Dermis blood vessel endothelial cell (primary cell): ENCODE measurements around the gene SSH3. TPM values are rescaled to one million over a fixed set of nuclear protein-coding genes. Genes with fewer than 3 reads are reported as not detected.
"Not testable (repeated sequence)": the region's sequence is repeated elsewhere in the genome, so short reads cannot be mapped to it uniquely, and the experiment has no call there.

Experiments used
- DNase-seq: peaks from one replicate; pipeline ENCODE4 v3.0.0; 2010
- total RNA-seq: library from RNA; depleted of rRNA; stranded (reverse); fragments of >200 nt; gene quantifications from 2 replicates; pipeline ENCODE4 v1.2.3, GENCODE V29; 2014

SSH3 gene
- total RNA-seq, 1 donor from 2014 or later = 19.7 TPM

DNA sequence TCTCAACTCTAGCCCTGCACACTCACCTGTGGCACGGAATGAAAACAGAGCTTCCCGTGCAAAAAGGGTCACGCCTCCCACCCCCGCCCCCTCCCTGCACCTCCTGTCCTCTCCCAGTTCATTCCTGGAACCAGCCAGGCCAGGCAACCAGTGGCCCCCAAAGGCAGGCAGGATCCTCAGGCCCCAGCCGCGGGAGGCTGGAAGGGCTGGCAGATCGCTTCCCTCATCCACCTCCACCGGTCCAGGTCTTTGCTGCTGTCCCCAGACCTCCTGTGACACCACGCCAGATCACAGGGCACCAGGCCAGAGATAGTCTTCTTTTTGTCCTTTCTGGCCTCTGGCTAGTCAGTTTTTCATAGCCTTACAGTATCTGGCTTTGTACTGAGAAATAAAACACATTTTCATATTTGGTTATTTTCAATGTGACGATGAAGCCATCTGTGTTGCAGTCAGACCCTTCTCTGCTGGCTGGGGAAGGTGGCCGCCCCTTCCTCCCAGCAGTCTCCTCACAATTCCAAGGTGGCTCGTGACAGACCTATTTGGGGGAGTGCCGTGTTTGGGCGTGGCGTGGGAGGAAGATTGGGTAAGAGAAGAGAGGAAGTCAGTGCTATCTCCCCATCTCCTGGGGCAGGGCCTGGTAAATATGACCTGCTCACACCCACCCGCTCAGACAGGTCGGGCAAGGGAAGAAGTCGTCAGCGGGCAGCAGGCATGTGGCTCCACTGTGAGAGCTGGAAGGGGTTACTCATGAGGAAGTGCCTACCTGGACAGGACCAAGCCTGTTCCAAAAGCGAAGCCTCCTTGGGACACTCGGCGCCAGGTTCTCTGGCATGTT, 9.1 kb downstream of the SSH3 start:
- no peak for DNase-seq

DNA sequence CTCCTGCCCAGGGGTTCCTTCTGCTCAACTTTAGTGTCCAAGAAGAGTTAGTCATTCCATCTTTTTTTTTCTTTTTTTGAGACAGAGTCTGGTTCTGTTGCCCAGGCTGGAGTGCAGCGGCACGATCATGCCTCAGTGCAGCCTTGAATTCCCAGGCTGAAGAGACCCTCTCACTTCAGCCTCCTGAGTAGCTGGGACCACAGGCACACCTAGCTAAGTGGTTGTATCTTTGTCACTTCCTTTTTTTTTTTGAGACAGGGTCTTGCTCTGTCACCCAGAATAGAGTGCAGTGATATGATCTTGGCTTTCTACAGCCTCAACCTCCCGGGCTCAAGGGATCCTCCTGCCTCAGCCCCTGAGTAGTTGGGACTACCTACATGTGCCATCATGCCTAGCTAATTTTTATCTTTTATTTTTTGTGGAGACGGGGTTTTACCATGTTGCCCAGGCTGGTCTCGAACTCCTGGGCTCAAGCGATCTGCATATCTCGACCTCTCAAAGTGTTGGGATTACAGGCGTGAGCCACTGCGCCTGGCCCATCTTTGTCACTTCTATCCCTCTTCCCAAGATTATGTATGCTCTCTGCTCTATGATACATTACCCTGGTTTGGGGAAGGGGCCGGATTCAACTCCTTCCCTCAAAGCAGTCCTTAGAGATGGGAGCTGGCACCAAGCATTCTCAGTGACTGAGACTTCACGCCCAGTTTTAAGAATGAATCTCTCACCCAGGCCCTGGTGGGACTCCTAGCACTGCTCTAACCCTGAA, 10.0 kb downstream of the SSH3 start:
- DNase-seq = no peak

- DNase-seq = no peak
These were observed 10.9 kb downstream of the SSH3 start for GRCh38 chr11:67314218-67314617.

DNA sequence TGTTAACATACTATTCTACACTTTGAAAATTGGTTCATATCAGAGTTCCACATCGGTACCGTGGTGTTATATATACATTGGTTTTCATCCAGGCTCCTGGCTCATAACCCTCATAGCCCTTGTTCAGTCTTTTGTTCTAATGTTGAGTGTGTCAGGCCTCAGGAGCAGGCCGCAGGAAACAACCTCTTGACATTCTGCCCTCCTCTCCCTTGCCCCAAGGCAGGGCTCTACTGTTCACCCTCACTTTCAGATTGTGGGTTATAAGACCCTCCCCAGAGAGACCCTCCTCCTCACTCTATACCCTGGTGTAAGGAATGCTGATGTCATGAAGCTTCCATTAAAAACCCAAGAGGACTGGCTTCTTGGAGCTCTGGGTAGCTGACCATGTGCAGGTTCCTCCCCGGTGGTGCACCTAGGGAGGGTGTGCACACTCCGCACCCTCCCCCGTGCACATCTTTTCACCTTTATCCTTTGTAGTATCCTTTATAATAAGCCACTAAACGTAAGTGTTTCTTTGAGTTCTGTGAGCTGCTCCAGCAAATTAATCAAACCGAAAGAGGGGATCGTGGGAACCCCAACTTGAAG, 12.1 kb downstream of the SSH3 start:
- DNase-seq = no peak

GRCh38 chr11:67316882-67317204, 13.5 kb downstream of the SSH3 start:
- DNase-seq = no peak

DNA sequence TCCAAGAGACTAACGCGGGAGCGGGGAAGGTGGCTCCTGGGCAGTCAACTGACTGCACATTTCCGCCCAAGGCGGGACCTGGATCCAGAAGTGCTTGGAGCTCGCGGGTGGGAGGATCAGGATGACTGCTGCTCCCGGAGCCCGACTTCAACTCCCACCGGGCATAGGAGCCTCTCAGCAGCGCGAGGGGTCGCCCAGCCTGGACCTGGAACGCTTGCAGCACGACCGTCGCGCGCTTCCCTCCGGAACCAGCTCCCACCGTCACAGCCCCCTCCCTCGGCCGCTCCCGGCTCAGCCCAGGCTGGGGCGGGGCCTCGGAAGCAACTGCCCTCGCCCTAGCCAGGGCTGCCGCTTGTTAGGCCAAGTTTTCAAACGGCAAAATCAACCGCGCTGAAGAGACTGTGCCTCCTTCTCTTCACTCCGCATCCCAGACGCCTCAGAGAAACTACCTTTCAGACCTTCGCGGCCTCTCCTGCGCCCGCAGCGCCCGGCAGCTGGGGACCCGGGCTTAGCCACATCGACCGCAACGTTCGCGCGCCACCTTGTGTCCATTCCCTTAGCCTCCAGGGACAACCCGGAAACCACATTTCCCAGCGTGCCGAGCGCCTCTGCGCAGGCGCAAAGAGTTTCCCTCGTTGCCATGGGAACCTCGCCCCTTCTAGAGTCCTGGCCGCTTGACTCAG, 14.0 kb downstream of the SSH3 start:
- DNase-seq = peak; percentile 97

DNA sequence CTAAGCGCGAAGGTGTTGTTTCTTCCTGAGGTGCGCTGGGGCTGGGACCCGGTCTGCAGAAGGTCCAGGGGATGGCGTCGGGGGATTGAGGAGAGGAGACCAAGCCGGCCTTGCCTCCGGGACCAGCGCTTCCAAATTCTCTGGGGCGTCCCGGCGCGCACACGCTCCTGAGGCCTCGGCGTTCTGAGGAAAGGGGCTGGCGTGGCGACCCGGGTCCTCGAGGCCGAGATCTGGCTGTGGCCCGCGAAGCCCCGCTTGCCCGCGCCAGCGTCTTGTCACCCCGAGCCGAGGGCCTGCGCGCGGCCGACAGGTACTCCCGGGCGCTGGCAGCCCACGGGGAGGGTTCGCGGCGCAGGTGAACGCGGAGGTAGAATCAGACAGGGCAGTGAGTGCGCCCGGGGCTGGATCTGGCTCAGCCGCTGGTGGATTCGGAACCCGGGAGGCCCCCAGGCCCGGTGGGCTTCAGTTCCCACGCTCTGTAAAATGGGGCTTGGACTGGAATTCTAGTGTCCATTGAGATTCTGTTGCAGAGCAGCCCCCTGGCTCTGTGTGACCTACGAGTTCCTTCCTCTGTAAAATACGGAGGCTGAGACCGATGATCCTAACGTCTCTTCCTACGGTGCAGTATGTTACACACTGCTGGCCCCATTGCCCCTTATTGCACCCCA, 14.7 kb downstream of the SSH3 start:
- DNase-seq = no peak

- DNase-seq = not testable (repeated sequence)
These were observed 15.5 kb downstream of the SSH3 start for GRCh38 chr11:67318876-67319275.

GRCh38 chr11:67320011-67320410, 16.7 kb downstream of the SSH3 start:
- no peak for DNase-seq

GRCh38 chr11:67320691-67321090, 17.4 kb downstream of the SSH3 start:
- no peak for DNase-seq

GRCh38 chr11:67321313-67321871, 18.1 kb downstream of the SSH3 start:
- no peak for DNase-seq

- no peak for DNase-seq
These were observed 18.7 kb downstream of the SSH3 start for GRCh38 chr11:67322049-67322448.

GRCh38 chr11:67323526-67323925, 20.2 kb downstream of the SSH3 start:
- no peak for DNase-seq

DNA sequence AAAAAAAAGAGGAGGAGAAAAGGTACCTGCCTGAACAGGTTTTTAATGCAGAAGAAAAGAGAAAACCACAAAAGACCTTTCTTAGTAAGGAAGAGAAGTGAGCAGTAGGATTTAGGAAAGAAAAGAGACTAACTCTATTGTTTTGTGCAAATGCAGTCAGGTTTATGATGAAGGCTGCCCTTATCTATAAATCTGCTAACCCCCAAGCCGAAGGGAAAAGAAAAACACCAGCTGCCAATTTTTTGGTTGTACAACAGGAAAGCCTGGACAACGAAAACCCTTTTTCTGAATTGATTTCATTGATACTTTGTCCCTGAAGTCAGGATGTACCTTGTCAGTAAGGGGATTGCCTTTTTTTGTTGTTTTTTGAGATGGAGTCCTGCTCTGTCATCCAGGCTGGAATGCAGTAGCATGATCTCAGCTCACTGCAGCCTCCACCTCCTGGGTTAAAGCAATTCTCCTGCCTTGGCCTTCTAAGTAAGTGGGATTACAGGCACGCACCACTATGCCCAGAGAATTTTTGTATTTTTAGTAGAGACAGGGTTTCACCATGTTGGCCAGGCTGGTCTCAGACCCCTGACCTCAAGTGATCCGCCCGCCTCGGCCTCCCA, 28.9 kb downstream of the SSH3 start:
- DNase-seq = no peak

GRCh38 chr11:67337257-67337656, 33.9 kb downstream of the SSH3 start:
- DNase-seq = no peak

GRCh38 chr11:67344264-67344663, 40.9 kb downstream of the SSH3 start:
- DNase-seq = no peak

- DNase-seq = no peak
These were observed 42.1 kb downstream of the SSH3 start for GRCh38 chr11:67345247-67345919.

GRCh38 chr11:67345920-67346819, 42.8 kb downstream of the SSH3 start:
- DNase-seq = peak; percentile 69

DNA sequence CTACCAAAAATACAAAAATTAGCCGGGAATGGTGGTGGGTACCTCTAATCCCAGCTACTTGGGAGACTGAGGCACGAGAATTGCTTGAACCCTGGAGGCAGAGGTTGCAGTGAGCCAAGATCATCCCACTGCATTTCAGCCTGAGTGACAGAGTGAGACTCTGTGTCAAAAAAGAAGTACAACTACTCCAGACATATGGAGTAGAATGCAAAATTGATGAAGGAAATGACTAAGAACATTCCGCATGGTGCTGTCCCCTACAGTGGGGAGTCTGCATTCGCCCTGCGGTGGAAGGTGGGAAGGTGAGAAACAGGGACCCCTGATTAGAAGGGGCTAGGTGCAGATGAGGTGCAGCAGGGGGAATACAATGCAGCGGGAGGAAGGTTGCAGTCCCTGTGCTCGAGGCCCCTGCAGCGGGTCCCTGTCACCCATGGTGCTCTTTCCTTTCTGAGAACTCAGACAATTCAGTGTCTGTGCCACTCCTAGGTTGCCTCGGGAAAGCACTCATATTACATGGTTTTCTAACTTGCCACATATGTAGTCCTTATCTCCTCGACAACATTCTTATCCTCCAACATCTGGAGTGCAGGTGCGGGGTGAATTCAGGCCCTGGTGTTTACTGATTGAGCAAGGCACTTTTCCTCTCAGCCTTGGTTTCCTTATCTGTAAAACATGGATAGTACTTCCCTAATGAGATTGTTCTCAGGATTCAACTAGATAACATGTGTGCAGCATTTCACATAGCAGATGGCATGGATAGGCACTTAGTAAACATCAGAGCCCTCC, 44.8 kb downstream of the SSH3 start:
- no peak for DNase-seq
